Epithelial cell of proximal tubule (primary cell): ENCODE measurements around the gene VANGL1. TPM values are rescaled to one million over a fixed set of nuclear protein-coding genes. Genes with fewer than 3 reads are reported as not detected.
A peak's percentile ranks its signal among the peaks of the same experiment; 100 is the strongest.

Experiments used
- DNase-seq: peaks from one replicate; pipeline ENCODE4 v3.0.0-alpha.2; 2011; ENCODE audit warnings: low read depth
- H3K4me3 ChIP-seq: 2 replicates; pipeline ENCODE4 v1.5.1; 2011; ENCODE audit warnings: low read depth, mild to moderate bottlenecking, low read length
- total RNA-seq: library from RNA; depleted of rRNA; stranded (reverse); fragments of >200 nt; gene quantifications from 2 replicates; pipeline ENCODE4 v1.2.3, GENCODE V29; 2015
- TF ChIP-seq, protein P1 (sequence below): conservative IDR thresholded peaks from 2 replicates; pipeline ENCODE4 v1.5.1; 2012; ENCODE audit warnings: low read depth, mild to moderate bottlenecking, low read length

The VANGL1 gene
- total RNA-seq, 1 donor from 2014 or later, result 16.1 TPM

- H3K4me3 ChIP-seq, result no peak overlapping the region
- no peak for DNase-seq
- TF ChIP-seq, protein P1, sequence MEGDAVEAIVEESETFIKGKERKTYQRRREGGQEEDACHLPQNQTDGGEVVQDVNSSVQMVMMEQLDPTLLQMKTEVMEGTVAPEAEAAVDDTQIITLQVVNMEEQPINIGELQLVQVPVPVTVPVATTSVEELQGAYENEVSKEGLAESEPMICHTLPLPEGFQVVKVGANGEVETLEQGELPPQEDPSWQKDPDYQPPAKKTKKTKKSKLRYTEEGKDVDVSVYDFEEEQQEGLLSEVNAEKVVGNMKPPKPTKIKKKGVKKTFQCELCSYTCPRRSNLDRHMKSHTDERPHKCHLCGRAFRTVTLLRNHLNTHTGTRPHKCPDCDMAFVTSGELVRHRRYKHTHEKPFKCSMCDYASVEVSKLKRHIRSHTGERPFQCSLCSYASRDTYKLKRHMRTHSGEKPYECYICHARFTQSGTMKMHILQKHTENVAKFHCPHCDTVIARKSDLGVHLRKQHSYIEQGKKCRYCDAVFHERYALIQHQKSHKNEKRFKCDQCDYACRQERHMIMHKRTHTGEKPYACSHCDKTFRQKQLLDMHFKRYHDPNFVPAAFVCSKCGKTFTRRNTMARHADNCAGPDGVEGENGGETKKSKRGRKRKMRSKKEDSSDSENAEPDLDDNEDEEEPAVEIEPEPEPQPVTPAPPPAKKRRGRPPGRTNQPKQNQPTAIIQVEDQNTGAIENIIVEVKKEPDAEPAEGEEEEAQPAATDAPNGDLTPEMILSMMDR, result peak; percentile 73
Measured at GRCh38 chr1:115706587-115707425, 65.0 kb downstream of the VANGL1 start.

DNA sequence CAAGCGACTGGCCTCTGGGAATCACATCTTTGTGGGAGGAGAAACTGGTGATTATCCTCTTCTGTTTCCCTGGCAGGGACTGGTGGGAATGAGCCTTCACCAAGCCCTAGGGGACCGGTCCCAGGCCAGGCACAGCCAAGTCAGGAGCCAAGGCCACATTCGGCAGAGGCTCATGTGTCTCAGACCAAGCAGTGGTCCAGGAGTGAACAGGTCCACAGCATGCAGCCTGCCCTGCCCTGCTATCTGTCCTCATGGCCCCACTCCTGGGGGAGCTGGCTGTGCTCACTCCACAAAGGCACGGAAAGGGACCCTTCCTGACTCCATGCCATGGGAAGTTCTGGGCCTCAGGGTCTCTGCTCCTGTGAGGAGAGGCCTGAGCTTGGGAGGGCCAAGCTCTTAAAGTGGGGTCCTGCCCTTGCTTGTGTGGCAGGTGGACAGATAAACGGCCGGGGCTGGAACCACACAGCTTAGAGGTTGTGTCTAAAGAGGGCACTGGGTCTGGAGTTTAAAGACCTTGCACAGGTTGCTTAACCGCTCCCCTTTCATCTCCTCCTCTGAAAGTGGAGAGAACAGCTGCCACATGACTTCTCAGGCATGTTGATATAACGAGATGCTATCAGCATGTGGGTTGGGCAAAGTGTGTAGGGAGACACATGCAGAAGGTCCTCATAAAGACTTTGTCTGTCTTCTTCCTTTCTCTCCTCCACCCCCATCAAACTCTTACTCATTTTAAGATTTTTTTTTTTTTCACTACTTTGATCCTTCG is 69.3 kb downstream of the VANGL1 start:
- TF ChIP-seq, protein P1, result no peak
- DNase-seq, result no peak
- H3K4me3 ChIP-seq, result no peak overlapping the region

DNA sequence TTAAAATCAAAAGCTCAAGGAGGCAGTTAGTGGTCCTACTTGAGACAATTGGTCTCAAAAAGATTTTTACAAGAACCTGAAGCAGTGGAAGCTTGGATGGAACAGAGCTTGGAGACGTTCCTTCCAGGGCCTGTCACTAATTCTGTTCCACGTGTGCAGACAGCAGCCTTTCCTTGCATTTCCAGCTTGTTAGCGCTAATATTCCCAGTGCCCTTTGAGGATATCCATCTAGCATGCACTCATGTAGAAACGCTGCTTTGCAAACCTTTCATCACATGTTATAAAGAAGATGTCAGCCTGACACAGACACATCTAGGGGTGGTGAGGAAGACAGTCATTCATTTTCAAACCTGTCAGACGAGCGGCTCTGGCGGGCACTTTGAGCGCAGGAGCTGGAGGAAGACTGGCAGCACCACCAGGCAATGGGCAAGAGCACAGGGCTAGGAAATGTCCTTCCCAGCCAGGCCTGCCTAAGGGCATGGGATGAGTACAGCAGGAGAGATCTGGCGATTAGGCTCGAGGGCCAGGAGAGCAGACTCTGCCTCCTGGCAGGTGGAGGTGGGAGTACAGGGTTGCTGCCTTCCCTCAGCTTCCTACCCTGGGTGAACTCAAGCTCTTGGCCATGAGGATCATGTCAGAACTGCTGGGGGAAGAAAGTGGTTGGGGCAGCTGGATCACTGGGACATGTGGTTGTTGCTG is 71.3 kb downstream of the VANGL1 start:
- H3K4me3 ChIP-seq, result no peak overlapping the region
- DNase-seq, result no peak
- TF ChIP-seq, protein P1, result no peak

- H3K4me3 ChIP-seq, result no peak overlapping the region
- no peak for DNase-seq
- TF ChIP-seq, protein P1, result no peak
Measured at GRCh38 chr1:115713906-115714305, 72.1 kb downstream of the VANGL1 start.

GRCh38 chr1:115714572-115715141 is 72.9 kb downstream of the VANGL1 start:
- TF ChIP-seq, protein P1, result no peak
- no peak overlapping the region for H3K4me3 ChIP-seq
- peak; percentile 74 for DNase-seq

GRCh38 chr1:115717541-115717940 is 75.8 kb downstream of the VANGL1 start:
- DNase-seq, result no peak
- no peak overlapping the region for H3K4me3 ChIP-seq
- TF ChIP-seq, protein P1, result peak; percentile 51
